ENCODE measurements around the gene SPESP1.

- TF ChIP-seq TAF1 (IDR thresholded peaks at IDR 0.05; ENCODE audit: low read depth, low read length) = no peak
- no peak for TF ChIP-seq POLR2A (IDR thresholded peaks at IDR 0.05; ENCODE audit: low read depth, low read length)
- no peak for TF ChIP-seq POLR2AphosphoS5 (IDR thresholded peaks at IDR 0.05; ENCODE audit: low read depth, low read length)
- TF ChIP-seq POU2F2 (IDR thresholded peaks at IDR 0.05; ENCODE audit: low read depth, low read length) = no peak
Measured at GRCh38 chr15:68939501-68939900, 9.2 kb downstream of the SPESP1 start.
